Ecto neural progenitor cell (in vitro differentiated cells): ENCODE measurements around the gene TET1.
"Not testable (repeated sequence)": the region's sequence is repeated elsewhere in the genome, so short reads cannot be mapped to it uniquely, and the experiment has no call there.

ENCODE experiments used
- DNase-seq: peaks from one replicate; pipeline ENCODE4 v3.0.0-alpha.2; 2018; ENCODE audit warnings: low spot score

The TET1 gene

GRCh38 chr10:68708987-68709386, 148.8 kb downstream of the TET1 start:
- not testable (repeated sequence) for DNase-seq

- DNase-seq, result not testable (repeated sequence)
Observed at GRCh38 chr10:68713065-68713464, 152.9 kb downstream of the TET1 start.

- no peak for DNase-seq
Observed at GRCh38 chr10:68717435-68717834, 157.3 kb downstream of the TET1 start.

GRCh38 chr10:68720793-68721672, 160.9 kb downstream of the TET1 start, which contains the start of gene CCAR1:
Gene CCAR1, plus strand, starts transcription at chr10:68721239. Its CDS starts 1,266 bp downstream, at chr10:68722505.
- peak; percentile 97 for DNase-seq

- no peak for DNase-seq
Observed at GRCh38 chr10:68721673-68722335, 161.7 kb downstream of the TET1 start.

- DNase-seq, result no peak
Observed at GRCh38 chr10:68725016-68725415, 164.9 kb downstream of the TET1 start.

GRCh38 chr10:68727146-68727545, 167.0 kb downstream of the TET1 start:
- no peak for DNase-seq

- no peak for DNase-seq
Observed at GRCh38 chr10:68732651-68733050, 172.5 kb downstream of the TET1 start.

- no peak for DNase-seq
Observed at GRCh38 chr10:68734349-68734748, 174.2 kb downstream of the TET1 start.

- DNase-seq, result no peak
Observed at GRCh38 chr10:68735119-68735518, 175.0 kb downstream of the TET1 start.

- DNase-seq, result not testable (repeated sequence)
Observed at GRCh38 chr10:68735739-68736138, 175.6 kb downstream of the TET1 start.

- DNase-seq, result not testable (repeated sequence)
Observed at GRCh38 chr10:68740676-68741075, 180.5 kb downstream of the TET1 start.

GRCh38 chr10:68742397-68742796, 182.3 kb downstream of the TET1 start:
- DNase-seq, result no peak
